HCT116 (cell line): ENCODE measurements around the gene SLC5A1. TPM values are rescaled to one million over a fixed set of nuclear protein-coding genes. Genes with fewer than 3 reads are reported as not detected.

Experiments
- ATAC-seq: fragments of 200-7000 bp; cut with Tn5 transposase; 2 replicates; pipeline ENCODE4 v1.9.1; 2020; ENCODE audit warnings: mild to moderate bottlenecking, moderate library complexity
- BruUV-seq: library from RNA; stranded (reverse); fragments of 400-500 nt; replicated peaks from 2 replicates; lab custom pipeline; 2021; lab: Mats Ljungman, UMichigan
- CTCF ChIA-PET: fragments of 300-600 bp; sonication (Branson Sonifier 250); formaldehyde crosslinking; loops from one replicate; lab custom pipeline; 2021; ENCODE audit warnings: antibody characterized with exemption; lab: Charles Lee
- POLR2A ChIA-PET: fragments of 300-600, 350-600 bp; sonication (Branson Sonifier 250); formaldehyde crosslinking; loops from one replicate; lab custom pipeline; 2021; ENCODE audit warnings: antibody characterized with exemption; lab: Charles Lee
- RAD21 ChIA-PET, 2 experiments: fragments of 300-600 bp; sonication (Branson Sonifier 250); formaldehyde crosslinking; loops; one replicate each; lab custom pipeline; 2023; ENCODE audit warnings: low total read pairs in 2 of 2; ENCODE audit not compliant: uncharacterized antibody in 2 of 2, unreplicated experiment in 2 of 2, low non-redundant PET in 1 of 2; lab: Charles Lee
- DNase-seq: peaks from one replicate; pipeline ENCODE4 v3.0.0-alpha.2; 2010; ENCODE audit warnings: low read depth, low spot score
- H2AFZ ChIP-seq: fragments of 200-600 bp; shearing (Covaris generic), sonication (generic); 2 replicates; pipeline ENCODE4 v1.6.1; 2017; ENCODE audit warnings: low read depth, mixed run types, mixed read lengths, antibody characterized with exemption, low read length; ENCODE audit not compliant: poor library complexity, severe bottlenecking
- H3K27ac ChIP-seq: 2 replicates; pipeline ENCODE4 v1.5.1; 2012; ENCODE audit warnings: low read depth, low read length
- H3K27me3 ChIP-seq: fragments of 200-600 bp; sonication (generic); 2 replicates; pipeline ENCODE4 v1.6.1; 2016; ENCODE audit warnings: mixed run types, low read length, mixed read lengths; ENCODE audit not compliant: insufficient read depth
- H3K36me3 ChIP-seq, 2 experiments: fragments of 200-500 bp in 1 of 2; fragments of 200-600 bp in 1 of 2; sonication (Bioruptor generic) in 1 of 2; sonication (generic) in 1 of 2; 2 replicates each; pipeline versions ENCODE4 v1.5.1 to v1.6.1; 2014 to 2016; ENCODE audit warnings: low read length in 2 of 2, inconsistent platforms in 1 of 2, mixed read lengths in 1 of 2, mixed run types in 1 of 2; ENCODE audit not compliant: insufficient read depth in 2 of 2, control insufficient read depth in 1 of 2
- H3K4me1 ChIP-seq, 2 experiments: fragments of 200-600 bp in 1 of 2; sonication (generic) in 1 of 2; 2 replicates each; pipeline versions ENCODE4 v1.5.1 to v1.6.1; 2012 to 2017; ENCODE audit warnings: low read length in 2 of 2, inconsistent platforms in 1 of 2, mild to moderate bottlenecking in 1 of 2, mixed read lengths in 1 of 2, mixed run types in 1 of 2, moderate library complexity in 1 of 2; ENCODE audit not compliant: insufficient read depth in 2 of 2, control insufficient read depth in 1 of 2
- H3K4me2 ChIP-seq: fragments of 200-600 bp; sonication (generic); 2 replicates; pipeline ENCODE4 v1.6.1; 2017; ENCODE audit warnings: mixed run types, low read length, mixed read lengths
- H3K4me3 ChIP-seq, 2 experiments: fragments of 200-600 bp in 1 of 2; sonication (generic) in 1 of 2; replicated peaks in 1 of 2; 2 replicates each; pipeline ENCODE4 v1.5.1; 2011 to 2016; ENCODE audit warnings: low read length in 2 of 2, control low read depth in 1 of 2, low read depth in 1 of 2, mild to moderate bottlenecking in 1 of 2, mixed read lengths in 1 of 2, mixed run types in 1 of 2
- H3K79me2 ChIP-seq: fragments of 200-600 bp; sonication (generic); 2 replicates; pipeline ENCODE4 v1.6.1; 2017; ENCODE audit warnings: mild to moderate bottlenecking, mixed run types, low read length, moderate library complexity, mixed read lengths; ENCODE audit not compliant: insufficient read depth
- H3K9ac ChIP-seq: fragments of 200-600 bp; sonication (generic); 2 replicates; pipeline ENCODE4 v1.6.1; 2016; ENCODE audit warnings: low read length, mixed read lengths
- H3K9me2 ChIP-seq: fragments of 200-600 bp; sonication (generic), shearing (Covaris generic); 2 replicates; pipeline ENCODE4 v1.6.1; 2017; ENCODE audit warnings: mixed run types, mild to moderate bottlenecking, moderate library complexity; ENCODE audit not compliant: insufficient read depth
- H3K9me3 ChIP-seq, 2 experiments: fragments of 200-500 bp in 1 of 2; fragments of 200-600 bp in 1 of 2; sonication (Bioruptor generic) in 1 of 2; sonication (generic) in 1 of 2; 2 replicates each; pipeline ENCODE4 v1.6.1; 2014 to 2017; ENCODE audit warnings: low read length in 2 of 2, mixed read lengths in 2 of 2, inconsistent platforms in 1 of 2, low read depth in 1 of 2, mild to moderate bottlenecking in 1 of 2, mixed run types in 1 of 2, moderate library complexity in 1 of 2; ENCODE audit not compliant: control insufficient read depth in 1 of 2, insufficient read depth in 1 of 2
- H4K20me1 ChIP-seq: fragments of 200-600 bp; sonication (generic), shearing (Covaris generic); 2 replicates; pipeline ENCODE4 v1.6.1; 2017; ENCODE audit warnings: mixed run types, mild to moderate bottlenecking, moderate library complexity; ENCODE audit not compliant: insufficient read depth
- CBX3 ChIP-seq: IDR thresholded peaks from 2 replicates; pipeline ENCODE4 v1.6.1; 2012; ENCODE audit warnings: low read depth
- CEBPB ChIP-seq: IDR thresholded peaks from 2 replicates; pipeline ENCODE4 v1.6.1; 2012; ENCODE audit warnings: low read depth
- EGR1 ChIP-seq: IDR thresholded peaks from 2 replicates; pipeline ENCODE4 v1.6.1; 2012; ENCODE audit warnings: low read depth
- ELF1 ChIP-seq: IDR thresholded peaks from 2 replicates; pipeline ENCODE4 v1.6.1; 2012; ENCODE audit warnings: low read depth, borderline replicate concordance
- EZH2 ChIP-seq: fragments of 200-600 bp; sonication (generic); IDR thresholded peaks from 2 replicates; pipeline ENCODE4 v1.6.1; 2017; ENCODE audit warnings: antibody characterized with exemption, mixed run types
- JUND ChIP-seq: IDR thresholded peaks from 2 replicates; pipeline ENCODE4 v1.6.1; 2012
- SIN3A ChIP-seq: IDR thresholded peaks from 2 replicates; pipeline ENCODE4 v1.6.1; 2012; ENCODE audit warnings: low read depth
- SRF ChIP-seq: IDR thresholded peaks from 2 replicates; pipeline ENCODE4 v1.6.1; 2012; ENCODE audit warnings: low read depth
- TCF7L2 ChIP-seq: IDR thresholded peaks from 2 replicates; pipeline ENCODE4 v1.7.0; 2011; ENCODE audit warnings: borderline replicate concordance, inconsistent platforms; ENCODE audit not compliant: insufficient read depth, insufficient read length; ENCODE audit errors: extremely low read depth
- YY1 ChIP-seq: IDR thresholded peaks from 2 replicates; pipeline ENCODE4 v1.6.1; 2011; ENCODE audit warnings: low read length, low read depth, moderate library complexity, mild to moderate bottlenecking; ENCODE audit not compliant: insufficient replicate concordance; ENCODE audit errors: extremely low read depth
- ZFX ChIP-seq: fragments of 450-650 bp; IDR thresholded peaks from 2 replicates; pipeline ENCODE4 v1.6.1; 2017
- ZNF274 ChIP-seq: fragments of 200-500 bp; sonication (Bioruptor generic); IDR thresholded peaks from 2 replicates; pipeline ENCODE4 v1.6.1; 2014; ENCODE audit warnings: mild to moderate bottlenecking, low read depth, low read length, inconsistent platforms
- intact Hi-C: fragments of 100-400 bp; cut with micrococcal nuclease; formaldehyde crosslinking; loops from 2 replicates; pipeline ENCODE4 v1.10.0; 2022
- total RNA-seq: library from RNA; stranded (reverse); gene quantifications from one replicate; pipeline ENCODE4 v1.2.1, GENCODE V29; 2021; ENCODE audit not compliant: unreplicated experiment
- TF ChIP-seq, protein P1 (sequence below): IDR thresholded peaks from 2 replicates; pipeline ENCODE4 v1.6.1; 2012
- TF ChIP-seq, protein P2 (sequence below): IDR thresholded peaks from 2 replicates; pipeline ENCODE4 v1.6.1; 2011; ENCODE audit warnings: mild to moderate bottlenecking, low read length, moderate library complexity; ENCODE audit not compliant: insufficient replicate concordance; ENCODE audit errors: extremely low read depth
- TF ChIP-seq, protein P3 (sequence below): IDR thresholded peaks from 2 replicates; pipeline ENCODE4 v1.6.1; 2012; ENCODE audit warnings: low read depth

SLC5A1 gene
- total RNA-seq, 1 experiment from 2014 or later: 0.32 TPM

DNA sequence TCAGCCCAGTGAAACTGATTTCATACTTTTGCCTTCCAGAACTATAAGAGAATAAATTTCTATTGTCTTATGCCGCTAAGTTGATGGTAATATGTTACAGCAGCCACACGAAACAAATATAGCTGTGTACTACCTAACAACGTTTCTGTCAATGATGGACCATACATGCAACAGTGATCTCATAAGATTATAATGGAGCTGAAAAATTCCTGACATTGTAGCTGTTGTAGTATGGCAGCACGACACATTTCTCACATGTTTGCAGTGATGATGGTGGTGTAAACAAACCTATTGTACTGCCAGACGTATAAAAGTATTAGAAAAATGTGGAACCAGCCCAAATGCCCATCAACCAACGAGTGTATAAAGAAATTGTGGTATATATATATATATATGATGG, 5.8 kb upstream of the SLC5A1 start:
- Histone ChIP-seq H3K9me2 (no peaks in the 10 kb centered on the region), H2AFZ (no peak overlapping the region), H3K9ac (no peak overlapping the region), H3K27me3 (no peaks in the 10 kb centered on the region; the same call in 1 of the 2 replicates), H3K79me2 (no peaks in the 10 kb centered on the region), H3K4me3 (no peak overlapping the region), H3K4me1 (no peaks in the 10 kb centered on the region), H3K9me3 (no peaks in the 10 kb centered on the region), H3K27ac (no peak overlapping the region), H3K36me3 (no peaks in the 10 kb centered on the region), H3K4me2 (no peak overlapping the region)
- ChIA-PET POLR2A (interaction anchor here (0.8 kb wide), 1 partner anchor 14 kb away, joined by 4 read pairs; no protein-coding TSS in a partner anchor), RAD21 (no interaction called here), CTCF (no interaction called here)
- no peak for ATAC-seq
- no peak for DNase-seq
- no TSS peak for BruUV-seq
- intact Hi-C loops: no loop called here
- TF ChIP-seq CEBPB: no peak
- TF ChIP-seq EGR1: no peak
- TF ChIP-seq, protein P1, sequence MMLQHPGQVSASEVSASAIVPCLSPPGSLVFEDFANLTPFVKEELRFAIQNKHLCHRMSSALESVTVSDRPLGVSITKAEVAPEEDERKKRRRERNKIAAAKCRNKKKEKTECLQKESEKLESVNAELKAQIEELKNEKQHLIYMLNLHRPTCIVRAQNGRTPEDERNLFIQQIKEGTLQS: no peak
- TF ChIP-seq EZH2: no peak
- TF ChIP-seq, all 23 proteins: peak for 0
- no peaks in the 10 kb centered on the region for H4K20me1 ChIP-seq

DNA sequence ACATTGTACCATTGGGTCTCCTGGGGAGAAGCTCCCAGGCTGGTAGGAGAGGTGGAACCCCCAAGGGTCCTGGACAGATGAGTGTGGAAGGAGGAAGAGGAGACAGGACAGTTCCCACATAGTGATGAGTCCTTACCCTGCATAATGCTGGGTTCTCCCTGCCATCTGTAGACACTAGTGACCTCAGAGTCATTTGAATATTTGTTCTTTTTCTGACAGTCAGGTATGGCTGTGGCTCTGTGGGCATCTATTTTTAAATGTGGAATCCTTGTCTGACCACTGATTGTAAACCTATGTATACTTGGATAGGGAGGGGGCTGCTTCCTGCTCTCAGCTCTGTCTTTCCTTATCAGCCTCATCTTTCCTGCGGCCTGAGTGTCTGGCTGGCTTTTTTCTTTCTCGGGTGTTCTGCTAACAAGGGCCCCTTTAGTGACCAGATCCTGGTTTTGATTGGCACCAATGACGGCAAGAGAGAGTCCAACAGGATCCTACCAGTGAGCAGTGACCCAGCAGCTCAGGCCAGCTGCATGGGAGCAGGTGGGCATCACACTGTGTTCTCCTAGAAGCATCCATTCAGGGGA, 2.6 kb upstream of the SLC5A1 start:
- POLR2A ChIA-PET: interaction anchor here (2.2 kb wide), 1 partner anchor 11 kb away, joined by 8 read pairs; no protein-coding TSS in a partner anchor
- RAD21 ChIA-PET: no interaction called here
- intact Hi-C loops: no loop called here
- Histone ChIP-seq H3K4me1 (peaks cover 0 to 3% of the 10 kb centered on the region in 2 experiments; a peak in 1 of 4 replicates), H3K9me3 (no peaks in the 10 kb centered on the region), H3K79me2 (no peaks in the 10 kb centered on the region), H3K4me3 (no peak overlapping the region), H3K9me2 (no peaks in the 10 kb centered on the region), H3K9ac (no peak overlapping the region), H3K36me3 (no peaks in the 10 kb centered on the region), H3K27ac (no peak overlapping the region), H3K4me2 (no peak overlapping the region), H4K20me1 (no peaks in the 10 kb centered on the region), H2AFZ (no peak overlapping the region), H3K27me3 (no peaks in the 10 kb centered on the region; the same call in 1 of the 2 replicates)
- CTCF ChIA-PET: no interaction called here
- no TSS peak for BruUV-seq
- DNase-seq (no peak), ATAC-seq (no peak)
- TF ChIP-seq CBX3: no peak
- no peak for TF ChIP-seq ELF1
- TF ChIP-seq, protein P2, sequence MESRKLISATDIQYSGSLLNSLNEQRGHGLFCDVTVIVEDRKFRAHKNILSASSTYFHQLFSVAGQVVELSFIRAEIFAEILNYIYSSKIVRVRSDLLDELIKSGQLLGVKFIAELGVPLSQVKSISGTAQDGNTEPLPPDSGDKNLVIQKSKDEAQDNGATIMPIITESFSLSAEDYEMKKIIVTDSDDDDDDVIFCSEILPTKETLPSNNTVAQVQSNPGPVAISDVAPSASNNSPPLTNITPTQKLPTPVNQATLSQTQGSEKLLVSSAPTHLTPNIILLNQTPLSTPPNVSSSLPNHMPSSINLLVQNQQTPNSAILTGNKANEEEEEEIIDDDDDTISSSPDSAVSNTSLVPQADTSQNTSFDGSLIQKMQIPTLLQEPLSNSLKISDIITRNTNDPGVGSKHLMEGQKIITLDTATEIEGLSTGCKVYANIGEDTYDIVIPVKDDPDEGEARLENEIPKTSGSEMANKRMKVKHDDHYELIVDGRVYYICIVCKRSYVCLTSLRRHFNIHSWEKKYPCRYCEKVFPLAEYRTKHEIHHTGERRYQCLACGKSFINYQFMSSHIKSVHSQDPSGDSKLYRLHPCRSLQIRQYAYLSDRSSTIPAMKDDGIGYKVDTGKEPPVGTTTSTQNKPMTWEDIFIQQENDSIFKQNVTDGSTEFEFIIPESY: no peak
- no peak for TF ChIP-seq JUND
- no peak for TF ChIP-seq SIN3A
- TF ChIP-seq CEBPB: no peak
- TF ChIP-seq SRF: no peak
- no peak for TF ChIP-seq ZFX
- TF ChIP-seq, protein P3, sequence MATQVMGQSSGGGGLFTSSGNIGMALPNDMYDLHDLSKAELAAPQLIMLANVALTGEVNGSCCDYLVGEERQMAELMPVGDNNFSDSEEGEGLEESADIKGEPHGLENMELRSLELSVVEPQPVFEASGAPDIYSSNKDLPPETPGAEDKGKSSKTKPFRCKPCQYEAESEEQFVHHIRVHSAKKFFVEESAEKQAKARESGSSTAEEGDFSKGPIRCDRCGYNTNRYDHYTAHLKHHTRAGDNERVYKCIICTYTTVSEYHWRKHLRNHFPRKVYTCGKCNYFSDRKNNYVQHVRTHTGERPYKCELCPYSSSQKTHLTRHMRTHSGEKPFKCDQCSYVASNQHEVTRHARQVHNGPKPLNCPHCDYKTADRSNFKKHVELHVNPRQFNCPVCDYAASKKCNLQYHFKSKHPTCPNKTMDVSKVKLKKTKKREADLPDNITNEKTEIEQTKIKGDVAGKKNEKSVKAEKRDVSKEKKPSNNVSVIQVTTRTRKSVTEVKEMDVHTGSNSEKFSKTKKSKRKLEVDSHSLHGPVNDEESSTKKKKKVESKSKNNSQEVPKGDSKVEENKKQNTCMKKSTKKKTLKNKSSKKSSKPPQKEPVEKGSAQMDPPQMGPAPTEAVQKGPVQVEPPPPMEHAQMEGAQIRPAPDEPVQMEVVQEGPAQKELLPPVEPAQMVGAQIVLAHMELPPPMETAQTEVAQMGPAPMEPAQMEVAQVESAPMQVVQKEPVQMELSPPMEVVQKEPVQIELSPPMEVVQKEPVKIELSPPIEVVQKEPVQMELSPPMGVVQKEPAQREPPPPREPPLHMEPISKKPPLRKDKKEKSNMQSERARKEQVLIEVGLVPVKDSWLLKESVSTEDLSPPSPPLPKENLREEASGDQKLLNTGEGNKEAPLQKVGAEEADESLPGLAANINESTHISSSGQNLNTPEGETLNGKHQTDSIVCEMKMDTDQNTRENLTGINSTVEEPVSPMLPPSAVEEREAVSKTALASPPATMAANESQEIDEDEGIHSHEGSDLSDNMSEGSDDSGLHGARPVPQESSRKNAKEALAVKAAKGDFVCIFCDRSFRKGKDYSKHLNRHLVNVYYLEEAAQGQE: no peak
- no peak for TF ChIP-seq TCF7L2
- no peak for TF ChIP-seq ZNF274
- no peak for TF ChIP-seq EZH2
- TF ChIP-seq YY1: no peak
